Neural progenitor cell (in vitro differentiated cells): ENCODE measurements around the gene LAMB1. TPM values are rescaled to one million over a fixed set of nuclear protein-coding genes. Genes with fewer than 3 reads are reported as not detected.

Source experiments
- DNase-seq: peaks from one replicate; pipeline ENCODE4 v3.0.0-alpha.2; 2016; ENCODE audit warnings: low spot score
- H2AFZ ChIP-seq: fragments of 200-600 bp; sonication (generic); replicated peaks from 2 replicates; pipeline ENCODE4 v1.6.1; 2016; ENCODE audit warnings: antibody characterized with exemption
- H3F3A ChIP-seq: fragments of 200-600 bp; sonication (generic); 2 replicates; pipeline ENCODE4 v1.6.1; 2016; ENCODE audit warnings: antibody characterized with exemption, low read depth
- H3K27ac ChIP-seq: fragments of 200-600 bp; sonication (generic); 2 replicates; pipeline ENCODE4 v1.5.1; 2016; ENCODE audit warnings: mild to moderate bottlenecking
- H3K27me3 ChIP-seq: fragments of 200-600 bp; sonication (generic); 2 replicates; pipeline ENCODE4 v1.6.1; 2016; ENCODE audit warnings: mild to moderate bottlenecking, moderate library complexity
- H3K36me3 ChIP-seq: fragments of 200-600 bp; sonication (generic); 2 replicates; pipeline ENCODE4 v1.5.1; 2016
- H3K4me1 ChIP-seq: fragments of 200-600 bp; sonication (generic); 2 replicates; pipeline ENCODE4 v1.6.1; 2016; ENCODE audit warnings: mixed run types
- H3K4me2 ChIP-seq: fragments of 200-600 bp; sonication (generic); 2 replicates; pipeline ENCODE4 v1.6.1; 2016
- H3K4me3 ChIP-seq: fragments of 200-600 bp; sonication (generic); 2 replicates; pipeline ENCODE4 v1.5.1; 2016
- H3K79me2 ChIP-seq: fragments of 200-600 bp; sonication (generic); 2 replicates; pipeline ENCODE4 v1.6.1; 2016; ENCODE audit warnings: low read depth
- H3K9ac ChIP-seq: fragments of 200-600 bp; sonication (generic); 2 replicates; pipeline ENCODE4 v1.6.1; 2016
- H3K9me3 ChIP-seq: fragments of 200-600 bp; sonication (generic); 2 replicates; pipeline ENCODE4 v1.5.1; 2016; ENCODE audit warnings: low read depth
- H4K20me1 ChIP-seq: fragments of 200-600 bp; sonication (generic); 2 replicates; pipeline ENCODE4 v1.6.1; 2016; ENCODE audit warnings: low read depth
- H3K27ac Mint-ChIP-seq: 3 replicates; pipeline ENCODE4 v1.8.0; 2021; ENCODE audit warnings: mixed read lengths
- H3K27me3 Mint-ChIP-seq: 2 replicates; pipeline ENCODE4 v1.8.0; 2022; ENCODE audit warnings: low read depth, mild to moderate bottlenecking, inconsistent platforms, moderate library complexity, mixed read lengths; ENCODE audit not compliant: insufficient read depth
- H3K36me3 Mint-ChIP-seq: 3 replicates; pipeline ENCODE4 v1.8.0; 2021; ENCODE audit warnings: mixed read lengths
- H3K4me1 Mint-ChIP-seq: 3 replicates; pipeline ENCODE4 v1.8.0; 2021; ENCODE audit warnings: mixed read lengths
- H3K4me3 Mint-ChIP-seq: 3 replicates; pipeline ENCODE4 v1.8.0; 2021; ENCODE audit warnings: mild to moderate bottlenecking, moderate library complexity, mixed read lengths
- H3K9me3 Mint-ChIP-seq: 3 replicates; pipeline ENCODE4 v1.8.0; 2020; ENCODE audit warnings: mixed read lengths
- EZH2 ChIP-seq: fragments of 200-600 bp; sonication (generic); IDR thresholded peaks from 2 replicates; pipeline ENCODE4 v1.6.1; 2017; ENCODE audit warnings: antibody characterized with exemption, mild to moderate bottlenecking, moderate library complexity
- EZH2phosphoT487 ChIP-seq: fragments of 200-600 bp; sonication (generic); IDR thresholded peaks from 2 replicates; pipeline ENCODE4 v1.6.1; 2017; ENCODE audit warnings: antibody characterized with exemption
- total RNA-seq: library from RNA; depleted of rRNA; stranded (reverse); fragments of >200 nt; gene quantifications from 2 replicates; pipeline ENCODE4 v1.2.3, GENCODE V29; 2015; ENCODE audit warnings: low replicate concordance
- TF ChIP-seq, protein P1 (sequence below): fragments of 200-600 bp; sonication (generic); IDR thresholded peaks from 2 replicates; pipeline ENCODE4 v1.5.1; 2017; ENCODE audit warnings: antibody characterized with exemption, mild to moderate bottlenecking

LAMB1 gene
- total RNA-seq, 1 donor from 2014 or later = 87.7 TPM

DNA sequence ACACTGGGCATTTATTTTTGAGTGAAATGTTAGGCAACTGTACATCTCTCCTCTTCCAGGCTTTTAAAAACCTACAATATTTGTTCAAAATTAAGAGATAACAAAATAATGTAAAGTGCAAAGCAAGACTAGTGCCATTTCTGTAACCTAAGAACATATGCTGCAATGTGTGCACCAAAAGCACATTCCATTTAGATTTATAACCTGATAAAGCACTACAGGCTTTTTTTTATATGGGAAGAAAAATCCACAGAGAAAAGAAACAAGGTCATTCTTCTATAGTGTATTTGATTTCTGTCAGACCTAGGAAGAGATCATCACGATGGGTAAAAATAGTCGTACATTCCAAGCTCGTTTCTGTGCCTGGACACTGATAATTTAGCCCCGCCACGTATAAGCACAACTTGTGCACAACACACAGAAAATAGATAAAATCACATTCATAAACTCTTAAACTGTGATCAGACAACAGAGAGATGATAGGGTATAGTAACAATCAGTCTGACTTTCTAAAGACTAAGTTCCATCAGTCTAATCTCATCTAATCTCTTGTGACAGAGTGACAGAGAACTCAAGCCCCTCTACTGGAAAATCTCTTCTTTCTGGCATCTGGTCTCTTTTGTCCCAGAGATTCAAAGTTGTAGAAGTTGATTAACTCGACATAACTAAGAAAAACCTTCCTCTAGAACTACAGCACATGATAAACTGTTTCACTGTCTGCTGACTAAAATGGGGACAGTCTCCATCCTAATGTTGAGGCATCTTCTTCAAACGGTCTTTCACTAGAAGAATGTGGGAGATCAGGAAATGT is 6.7 kb downstream of the LAMB1 start:
- TF ChIP-seq EZH2phosphoT487 (no peak), EZH2 (no peak)
- TF ChIP-seq, protein P1, sequence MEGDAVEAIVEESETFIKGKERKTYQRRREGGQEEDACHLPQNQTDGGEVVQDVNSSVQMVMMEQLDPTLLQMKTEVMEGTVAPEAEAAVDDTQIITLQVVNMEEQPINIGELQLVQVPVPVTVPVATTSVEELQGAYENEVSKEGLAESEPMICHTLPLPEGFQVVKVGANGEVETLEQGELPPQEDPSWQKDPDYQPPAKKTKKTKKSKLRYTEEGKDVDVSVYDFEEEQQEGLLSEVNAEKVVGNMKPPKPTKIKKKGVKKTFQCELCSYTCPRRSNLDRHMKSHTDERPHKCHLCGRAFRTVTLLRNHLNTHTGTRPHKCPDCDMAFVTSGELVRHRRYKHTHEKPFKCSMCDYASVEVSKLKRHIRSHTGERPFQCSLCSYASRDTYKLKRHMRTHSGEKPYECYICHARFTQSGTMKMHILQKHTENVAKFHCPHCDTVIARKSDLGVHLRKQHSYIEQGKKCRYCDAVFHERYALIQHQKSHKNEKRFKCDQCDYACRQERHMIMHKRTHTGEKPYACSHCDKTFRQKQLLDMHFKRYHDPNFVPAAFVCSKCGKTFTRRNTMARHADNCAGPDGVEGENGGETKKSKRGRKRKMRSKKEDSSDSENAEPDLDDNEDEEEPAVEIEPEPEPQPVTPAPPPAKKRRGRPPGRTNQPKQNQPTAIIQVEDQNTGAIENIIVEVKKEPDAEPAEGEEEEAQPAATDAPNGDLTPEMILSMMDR = no peak
- Mint-ChIP-seq H3K27me3 (peaks cover 15% of the 10 kb centered on the region), H3K4me3 (no peak overlapping the region), H3K4me1 (peaks cover 37% of the 10 kb centered on the region), H3K36me3 (peaks cover 5% of the 10 kb centered on the region), H3K9me3 (no peaks in the 10 kb centered on the region), H3K27ac (no peak overlapping the region)
- Histone ChIP-seq H3K4me3 (peak overlapping the region; percentile 4), H2AFZ (no peak overlapping the region), H3F3A (peaks cover 36% of the 10 kb centered on the region), H3K4me1 (peaks cover 43% of the 10 kb centered on the region), H3K4me2 (peak overlapping the region; percentile 53), H3K36me3 (no peaks in the 10 kb centered on the region), H4K20me1 (no peaks in the 10 kb centered on the region), H3K9ac (no peak overlapping the region), H3K9me3 (no peaks in the 10 kb centered on the region), H3K79me2 (no peaks in the 10 kb centered on the region), H3K27me3 (peaks cover 7% of the 10 kb centered on the region), H3K27ac (peak overlapping the region; percentile 84)
- peak; percentile 55 for DNase-seq

DNA sequence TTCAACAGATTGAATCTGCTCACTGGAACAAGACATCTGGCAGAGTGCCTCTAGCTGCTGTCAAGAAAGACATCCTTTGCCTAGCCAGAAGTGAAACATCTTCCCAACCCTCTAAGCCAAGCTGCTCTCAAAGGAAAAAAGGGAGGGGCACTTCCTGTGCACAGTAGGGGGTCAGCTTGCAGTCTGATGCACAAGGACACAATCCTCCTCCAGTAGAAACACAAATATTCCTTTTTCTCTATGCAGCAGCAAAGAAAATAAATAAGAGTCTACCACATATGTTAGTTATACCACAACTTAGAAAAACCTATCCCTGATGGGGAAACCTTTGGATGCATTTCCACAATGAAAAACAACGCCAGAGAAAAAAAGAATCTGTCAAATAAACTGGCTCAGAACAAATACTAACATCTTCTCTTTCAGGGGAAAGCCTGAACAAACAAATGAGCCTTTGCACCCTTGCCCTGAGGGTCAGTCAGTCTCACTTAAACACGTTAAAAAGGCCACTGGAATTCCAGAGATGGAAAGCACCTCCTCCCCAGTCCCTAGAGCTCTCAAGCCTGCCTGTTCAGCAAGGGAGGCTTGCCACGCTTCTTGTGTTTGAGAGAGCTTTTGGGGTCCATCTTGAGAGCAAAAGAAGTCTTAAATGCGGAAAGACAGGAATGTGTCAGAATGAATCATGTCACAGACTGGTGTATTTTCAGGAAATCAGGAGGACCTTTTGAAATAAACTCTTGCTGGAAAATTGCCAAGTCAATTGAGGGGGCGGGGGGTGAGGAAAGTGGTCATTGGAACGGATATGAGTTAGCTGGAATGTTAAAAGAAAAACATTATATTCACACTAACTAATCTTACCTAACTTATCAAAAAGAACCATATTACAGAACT is 7.5 kb downstream of the LAMB1 start:
- no peaks in the 10 kb centered on the region for H3K9me3 Mint-ChIP-seq
- H3K27me3 Mint-ChIP-seq = peaks cover 9% of the 10 kb centered on the region
- peaks cover 36% of the 10 kb centered on the region for H3F3A ChIP-seq
- peak overlapping the region; percentile 53 for H3K4me2 ChIP-seq
- H3K4me3 ChIP-seq = peak overlapping the region; percentile 4
- H3K27me3 ChIP-seq = no peaks in the 10 kb centered on the region
- no peak overlapping the region for H3K9ac ChIP-seq
- no peaks in the 10 kb centered on the region for H3K36me3 ChIP-seq
- no peak overlapping the region for H2AFZ ChIP-seq
- H4K20me1 ChIP-seq = no peaks in the 10 kb centered on the region
- peak overlapping the region; percentile 41 for H3K4me3 Mint-ChIP-seq
- H3K4me1 ChIP-seq = peaks cover 36% of the 10 kb centered on the region
- DNase-seq = peak; percentile 83
- H3K27ac Mint-ChIP-seq = peak overlapping the region; percentile 29
- no peaks in the 10 kb centered on the region for H3K9me3 ChIP-seq
- H3K27ac ChIP-seq = peak overlapping the region; percentile 84
- H3K36me3 Mint-ChIP-seq = peaks cover 5% of the 10 kb centered on the region
- no peaks in the 10 kb centered on the region for H3K79me2 ChIP-seq
- TF ChIP-seq EZH2 (no peak), EZH2phosphoT487 (no peak)
- TF ChIP-seq, protein P1 = no peak
- peaks cover 37% of the 10 kb centered on the region for H3K4me1 Mint-ChIP-seq

DNA sequence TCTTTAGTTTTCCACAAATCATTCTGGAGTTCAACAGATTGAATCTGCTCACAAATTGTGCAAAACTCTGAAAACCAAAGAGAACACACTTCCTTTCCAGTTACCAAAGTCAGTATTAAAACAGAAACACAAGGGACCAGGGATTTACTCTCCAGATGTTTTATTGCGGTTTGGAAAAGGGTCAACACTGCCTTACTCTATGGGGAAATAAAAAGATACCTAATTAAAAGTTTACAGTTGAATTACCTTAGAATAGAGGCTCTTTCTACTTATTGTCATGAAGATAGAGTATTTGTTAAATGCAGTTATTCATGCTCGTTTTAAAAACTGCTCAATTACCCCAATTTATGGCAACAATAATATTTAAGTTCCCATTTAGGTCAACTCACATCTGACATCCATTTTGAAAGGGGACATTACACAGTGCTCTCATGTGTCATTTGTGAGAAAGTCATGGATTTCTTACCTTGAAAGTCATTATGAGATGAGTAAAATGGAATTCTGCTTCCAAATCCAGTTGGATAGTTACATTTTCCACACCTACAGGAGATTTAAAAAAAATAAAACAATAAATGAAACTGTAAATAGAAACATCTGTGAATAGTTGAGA is 8.4 kb downstream of the LAMB1 start:
- no peaks in the 10 kb centered on the region for H4K20me1 ChIP-seq
- Mint-ChIP-seq H3K4me3 (no peak overlapping the region), H3K9me3 (no peaks in the 10 kb centered on the region), H3K36me3 (peaks cover 5% of the 10 kb centered on the region), H3K27ac (no peak overlapping the region), H3K27me3 (peaks cover 9% of the 10 kb centered on the region), H3K4me1 (peaks cover 37% of the 10 kb centered on the region)
- no peaks in the 10 kb centered on the region for H3K36me3 ChIP-seq
- no peaks in the 10 kb centered on the region for H3K79me2 ChIP-seq
- no peak for DNase-seq
- no peaks in the 10 kb centered on the region for H3K9me3 ChIP-seq
- TF ChIP-seq, protein P1 = no peak
- TF ChIP-seq EZH2 = no peak
- no peak for TF ChIP-seq EZH2phosphoT487
- H3F3A ChIP-seq = peaks cover 36% of the 10 kb centered on the region
- peak overlapping the region; percentile 84 for H3K27ac ChIP-seq
- peak overlapping the region; percentile 53 for H3K4me2 ChIP-seq
- no peaks in the 10 kb centered on the region for H3K27me3 ChIP-seq
- H3K4me3 ChIP-seq = peak overlapping the region; percentile 4
- H3K4me1 ChIP-seq = peaks cover 34% of the 10 kb centered on the region
- no peak overlapping the region for H3K9ac ChIP-seq
- no peak overlapping the region for H2AFZ ChIP-seq
